ENCODE measurements around the gene TALDO1. TPM values are rescaled to one million over a fixed set of nuclear protein-coding genes. Genes with fewer than 3 reads are reported as not detected.
"Not testable (repeated sequence)": the region's sequence is repeated elsewhere in the genome, so short reads cannot be mapped to it uniquely, and the experiment has no call there.

The TALDO1 gene
- total RNA-seq, 1 experiment from 2014 or later: 108 TPM

- Histone ChIP-seq H3K27me3 (no peaks in the 10 kb centered on the region; the same call in 1 of the 2 replicates), H3K36me3 (no peaks in the 10 kb centered on the region), H3K4me3 (no peak overlapping the region), H3K9me3 (replicated peaks) (no peaks in the 10 kb centered on the region), H3K4me1 (peaks cover 47% of the 10 kb centered on the region), H3K27ac (no peak overlapping the region)
- DNase-seq: no peak
Observed at GRCh38 chr11:724049-724777, 23.1 kb upstream of the TALDO1 start.

GRCh38 chr11:724778-725386 is 22.4 kb upstream of the TALDO1 start:
- no peak overlapping the region for H3K27ac ChIP-seq
- no peak overlapping the region for H3K4me3 ChIP-seq
- H3K4me1 ChIP-seq: peaks cover 45% of the 10 kb centered on the region
- no peaks in the 10 kb centered on the region; the same call in 1 of the 2 replicates for H3K27me3 ChIP-seq
- no peak for DNase-seq
- no peaks in the 10 kb centered on the region for H3K36me3 ChIP-seq
- no peaks in the 10 kb centered on the region for H3K9me3 ChIP-seq (replicated peaks)

- no peaks in the 10 kb centered on the region for H3K9me3 ChIP-seq (replicated peaks)
- peak; percentile 74 for DNase-seq
- peaks cover 43% of the 10 kb centered on the region for H3K4me1 ChIP-seq
- no peak overlapping the region for H3K27ac ChIP-seq
- no peaks in the 10 kb centered on the region; the same call in 1 of the 2 replicates for H3K27me3 ChIP-seq
- peak overlapping the region; percentile 56 for H3K4me3 ChIP-seq
- no peaks in the 10 kb centered on the region for H3K36me3 ChIP-seq
Observed at GRCh38 chr11:725624-726202, 21.6 kb upstream of the TALDO1 start.

GRCh38 chr11:726278-727220 is 20.7 kb upstream of the TALDO1 start:
- Histone ChIP-seq H3K4me3 (peak overlapping the region; percentile 56), H3K36me3 (no peaks in the 10 kb centered on the region), H3K9me3 (replicated peaks) (no peaks in the 10 kb centered on the region), H3K27me3 (no peaks in the 10 kb centered on the region; the same call in 1 of the 2 replicates), H3K4me1 (peaks cover 43% of the 10 kb centered on the region), H3K27ac (peak overlapping the region; percentile 35)
- DNase-seq: peak; percentile 64 to 72

GRCh38 chr11:727281-727701 is 20.0 kb upstream of the TALDO1 start:
- Histone ChIP-seq H3K27ac (no peak overlapping the region; the same call in 1 of the 2 replicates), H3K4me3 (peak overlapping the region; percentile 56; the same call in 1 of the 2 replicates), H3K4me1 (peaks cover 38% of the 10 kb centered on the region), H3K27me3 (no peaks in the 10 kb centered on the region; the same call in 1 of the 2 replicates), H3K9me3 (replicated peaks) (no peaks in the 10 kb centered on the region), H3K36me3 (no peaks in the 10 kb centered on the region)
- DNase-seq: no peak

GRCh38 chr11:727859-728748 is 19.2 kb upstream of the TALDO1 start:
- Histone ChIP-seq H3K9me3 (replicated peaks) (no peaks in the 10 kb centered on the region), H3K27me3 (no peaks in the 10 kb centered on the region), H3K4me1 (peaks cover 38% of the 10 kb centered on the region), H3K36me3 (no peaks in the 10 kb centered on the region), H3K27ac (peak overlapping the region; percentile 8; the same call in 1 of the 2 replicates), H3K4me3 (no peak overlapping the region)
- peak; percentile 78 to 85 for DNase-seq

GRCh38 chr11:728901-729491 is 18.3 kb upstream of the TALDO1 start:
- Histone ChIP-seq H3K27ac (no peak overlapping the region), H3K27me3 (no peaks in the 10 kb centered on the region), H3K4me1 (peaks cover 36% of the 10 kb centered on the region), H3K36me3 (no peaks in the 10 kb centered on the region), H3K9me3 (replicated peaks) (no peaks in the 10 kb centered on the region), H3K4me3 (no peak overlapping the region)
- DNase-seq: no peak

GRCh38 chr11:729492-730074 is 17.7 kb upstream of the TALDO1 start:
- no peaks in the 10 kb centered on the region for H3K27me3 ChIP-seq
- DNase-seq: peak; percentile 58 to 70
- no peaks in the 10 kb centered on the region for H3K36me3 ChIP-seq
- H3K4me1 ChIP-seq: peaks cover 36% of the 10 kb centered on the region
- H3K4me3 ChIP-seq: no peak overlapping the region
- no peak overlapping the region for H3K27ac ChIP-seq
- H3K9me3 ChIP-seq (replicated peaks): no peaks in the 10 kb centered on the region

- H3K27me3 ChIP-seq: 0 out of 2 replicates have a peak, but pooled peaks cover 4% of the 10 kb centered on the region
- no peaks in the 10 kb centered on the region for H3K36me3 ChIP-seq
- H3K27ac ChIP-seq: no peak overlapping the region
- no peaks in the 10 kb centered on the region for H3K9me3 ChIP-seq (replicated peaks)
- H3K4me3 ChIP-seq: no peak overlapping the region
- DNase-seq: no peak
- H3K4me1 ChIP-seq: peaks cover 12% of the 10 kb centered on the region
Observed at GRCh38 chr11:733072-733471, 14.2 kb upstream of the TALDO1 start.

- DNase-seq; H3K4me3 ChIP-seq; H3K4me1 ChIP-seq; H3K9me3 ChIP-seq (replicated peaks); H3K36me3 ChIP-seq; H3K27ac ChIP-seq; H3K27me3 ChIP-seq: not testable (repeated sequence)
Observed at GRCh38 chr11:734541-734940, 12.7 kb upstream of the TALDO1 start.

GRCh38 chr11:737366-737765 is 9.9 kb upstream of the TALDO1 start:
- Histone ChIP-seq H3K4me1 (no peaks in the 10 kb centered on the region), H3K4me3 (no peak overlapping the region), H3K27me3 (peaks cover 8% of the 10 kb centered on the region; the same call in 1 of the 2 replicates), H3K9me3 (replicated peaks) (no peaks in the 10 kb centered on the region), H3K36me3 (no peaks in the 10 kb centered on the region), H3K27ac (no peak overlapping the region)
- no peak for DNase-seq

GRCh38 chr11:737899-738298 is 9.4 kb upstream of the TALDO1 start:
- DNase-seq; H3K4me3 ChIP-seq; H3K36me3 ChIP-seq; H3K27ac ChIP-seq; H3K9me3 ChIP-seq (replicated peaks); H3K4me1 ChIP-seq; H3K27me3 ChIP-seq: not testable (repeated sequence)

- Histone ChIP-seq H3K27ac (no peak overlapping the region), H3K27me3 (peaks cover 8% of the 10 kb centered on the region; the same call in 1 of the 2 replicates), H3K4me1 (no peaks in the 10 kb centered on the region), H3K9me3 (replicated peaks) (no peaks in the 10 kb centered on the region), H3K36me3 (no peaks in the 10 kb centered on the region), H3K4me3 (no peak overlapping the region)
- DNase-seq: no peak
Observed at GRCh38 chr11:742156-742546, 5.1 kb upstream of the TALDO1 start.

Measured in SJCRH30 (cell line).